CD4-positive, alpha-beta T cell (primary cell): ENCODE data around the gene CPO. TPM values are rescaled to one million over a fixed set of nuclear protein-coding genes. Genes with fewer than 3 reads are reported as not detected.

ENCODE experiments used
- ATAC-seq: fragments of 200-7000 bp; cut with Tn5 transposase; one replicate; pipeline ENCODE4 v1.10.0; 2022; ENCODE audit warnings: mild to moderate bottlenecking; ENCODE audit not compliant: poor library complexity
- CTCF ChIA-PET: fragments of 350-600 bp; sonication (Branson Sonifier 250); formaldehyde crosslinking; loops from one replicate; lab custom pipeline; 2021; ENCODE audit warnings: antibody characterized with exemption, inconsistent platforms; lab: Charles Lee
- POLR2A ChIA-PET: fragments of 350-600 bp; sonication (Branson Sonifier 250); formaldehyde crosslinking; loops from one replicate; lab custom pipeline; 2021; ENCODE audit warnings: antibody characterized with exemption, inconsistent platforms; lab: Charles Lee
- DNase-seq, 14 experiments: peaks; one replicate each; pipeline ENCODE4 v3.0.0-alpha.2; 2013 to 2020; ENCODE audit warnings: mixed read lengths in 2 of 14
- H3K27ac ChIP-seq, 2 donors: one replicate each; pipeline versions ENCODE4 v1.5.1 to v1.7.0; 2013; ENCODE audit warnings: low read length in 2 of 2, low read depth in 1 of 2, mild to moderate bottlenecking in 1 of 2
- H3K27me3 ChIP-seq, 2 experiments: 1 replicate in 1 of 2; 2 replicates in 1 of 2; pipeline versions ENCODE4 v1.6.1 to v1.7.0; 2013; ENCODE audit warnings: low read length in 2 of 2, control low read depth in 1 of 2, mild to moderate bottlenecking in 1 of 2, moderate library complexity in 1 of 2; ENCODE audit not compliant: insufficient read depth in 2 of 2, control insufficient read depth in 1 of 2
- H3K36me3 ChIP-seq: one replicate; pipeline ENCODE4 v1.6.1; 2013; ENCODE audit warnings: low read length, control low read depth; ENCODE audit not compliant: insufficient read depth
- H3K4me1 ChIP-seq: one replicate; pipeline ENCODE4 v1.6.1; 2013; ENCODE audit warnings: low read length, control low read depth; ENCODE audit not compliant: insufficient read depth
- H3K4me3 ChIP-seq: one replicate; pipeline ENCODE4 v1.5.1; 2013; ENCODE audit warnings: mild to moderate bottlenecking, low read length, moderate library complexity
- H3K9me3 ChIP-seq, 2 experiments: 1 replicate in 1 of 2; 2 replicates in 1 of 2; pipeline versions ENCODE4 v1.6.1 to v1.7.0; 2013; ENCODE audit warnings: low read length in 2 of 2, mild to moderate bottlenecking in 2 of 2, control low read depth in 1 of 2, moderate library complexity in 1 of 2; ENCODE audit not compliant: control insufficient read depth in 1 of 2, insufficient read depth in 1 of 2
- H3K27ac Mint-ChIP-seq: one replicate; pipeline ENCODE4 v1.8.0; 2020; ENCODE audit warnings: mixed read lengths
- H3K27me3 Mint-ChIP-seq: one replicate; pipeline ENCODE4 v1.8.0; 2021; ENCODE audit warnings: mixed read lengths
- H3K36me3 Mint-ChIP-seq: one replicate; pipeline ENCODE4 v1.8.0; 2021; ENCODE audit warnings: low read depth, mixed read lengths
- H3K4me1 Mint-ChIP-seq: one replicate; pipeline ENCODE4 v1.8.0; 2021; ENCODE audit warnings: low read depth, mixed read lengths
- H3K4me3 Mint-ChIP-seq: one replicate; pipeline ENCODE4 v1.8.0; 2020; ENCODE audit warnings: mild to moderate bottlenecking, mixed read lengths
- H3K9me3 Mint-ChIP-seq: one replicate; pipeline ENCODE4 v1.8.0; 2020; ENCODE audit warnings: mixed read lengths
- CTCF ChIP-seq: fragments of 200-600 bp; IDR thresholded peaks from one replicate; pipeline ENCODE4 v1.8.0; 2022; ENCODE audit warnings: antibody characterized with exemption, mild to moderate bottlenecking
- intact Hi-C, 2 experiments: fragments of 100-400 bp; cut with DNase I in 1 of 2; cut with micrococcal nuclease in 1 of 2; formaldehyde crosslinking; loops; one replicate each; pipeline versions ENCODE4 v1.15.1 to v1.9.0; 2023 to 2025; cut with DNase I, micrococcal nuclease
- total RNA-seq, 174 experiments: library from RNA in 2 of 174; stranded (reverse) in 2 of 174; gene quantifications; one replicate each; pipeline ENCODE4 v1.2.3 and lab custom pipeline; 2021 to 2026

The CPO gene
- total RNA-seq, 2 experiments from 2014 or later, result not detected

- intact Hi-C loops, result loop anchor here (1.0 kb wide), 2 partner anchors 492 to 493 kb away; no protein-coding TSS in a partner anchor
- Mint-ChIP-seq H3K36me3 (no peaks in the 10 kb centered on the region), H3K9me3 (no peaks in the 10 kb centered on the region), H3K27me3 (no peaks in the 10 kb centered on the region), H3K4me1 (peaks cover 26% of the 10 kb centered on the region), H3K27ac (no peak overlapping the region), H3K4me3 (no peak overlapping the region)
- Histone ChIP-seq H3K4me1 (no peaks in the 10 kb centered on the region), H3K27me3 (no peaks in the 10 kb centered on the region), H3K9me3 (no peaks in the 10 kb centered on the region), H3K27ac (no peak overlapping the region), H3K4me3 (no peak overlapping the region), H3K36me3 (no peaks in the 10 kb centered on the region)
- ATAC-seq (peak; percentile 67), DNase-seq (peak; percentile 12 to 68 (median 40))
- peak; percentile 39 for TF ChIP-seq CTCF
- ChIA-PET CTCF (no interaction called here), POLR2A (interaction anchor here (0.9 kb wide), 1 partner anchor 491 kb away, joined by 3 read pairs; no protein-coding TSS in a partner anchor)
Measured at GRCh38 chr2:206981739-206982340, 42.5 kb downstream of the CPO start.

DNA sequence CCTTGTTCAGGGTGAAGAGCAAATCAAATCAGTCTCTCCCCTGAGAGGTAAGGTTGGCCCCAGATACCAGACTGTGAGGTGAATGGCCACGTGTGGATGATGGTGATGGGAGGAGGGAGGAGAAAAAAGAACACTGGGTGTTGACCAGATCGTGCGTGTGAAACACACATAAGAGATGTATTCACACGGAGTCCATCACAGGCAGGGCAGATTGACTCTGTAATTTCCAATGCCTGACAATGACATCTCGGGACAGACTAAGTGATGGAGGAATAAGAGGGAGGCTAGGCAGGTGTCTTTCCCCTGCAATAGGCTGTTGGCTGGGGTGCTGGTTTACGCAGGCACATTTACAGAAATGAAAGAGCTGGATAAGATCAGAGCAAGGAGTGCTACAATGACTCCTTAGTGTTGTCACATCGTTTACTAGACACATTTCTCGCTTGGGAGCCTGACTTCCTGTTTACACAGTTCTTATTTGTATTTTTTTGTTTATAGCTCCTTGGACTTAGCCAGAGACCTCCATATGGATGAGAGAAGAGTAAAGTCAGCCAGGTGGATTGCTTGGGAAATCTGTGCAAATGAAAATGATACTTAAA lies 43.1 kb downstream of the CPO start:
- ATAC-seq (no peak), DNase-seq (no peak)
- no peaks in the 10 kb centered on the region for H3K4me1 ChIP-seq
- Mint-ChIP-seq H3K9me3 (no peaks in the 10 kb centered on the region), H3K4me1 (peaks cover 26% of the 10 kb centered on the region), H3K27ac (no peak overlapping the region), H3K27me3 (no peaks in the 10 kb centered on the region), H3K4me3 (no peak overlapping the region), H3K36me3 (no peaks in the 10 kb centered on the region)
- CTCF ChIA-PET, result no interaction called here
- H3K4me3 ChIP-seq, result no peak overlapping the region
- H3K9me3 ChIP-seq, result no peaks in the 10 kb centered on the region
- intact Hi-C loops, result no loop called here
- no peak for TF ChIP-seq CTCF
- no peaks in the 10 kb centered on the region for H3K27me3 ChIP-seq
- H3K27ac ChIP-seq, result no peak overlapping the region
- POLR2A ChIA-PET, result interaction anchor here (0.9 kb wide), 1 partner anchor 490 kb away, joined by 3 read pairs; no protein-coding TSS in a partner anchor
- H3K36me3 ChIP-seq, result no peaks in the 10 kb centered on the region

DNA sequence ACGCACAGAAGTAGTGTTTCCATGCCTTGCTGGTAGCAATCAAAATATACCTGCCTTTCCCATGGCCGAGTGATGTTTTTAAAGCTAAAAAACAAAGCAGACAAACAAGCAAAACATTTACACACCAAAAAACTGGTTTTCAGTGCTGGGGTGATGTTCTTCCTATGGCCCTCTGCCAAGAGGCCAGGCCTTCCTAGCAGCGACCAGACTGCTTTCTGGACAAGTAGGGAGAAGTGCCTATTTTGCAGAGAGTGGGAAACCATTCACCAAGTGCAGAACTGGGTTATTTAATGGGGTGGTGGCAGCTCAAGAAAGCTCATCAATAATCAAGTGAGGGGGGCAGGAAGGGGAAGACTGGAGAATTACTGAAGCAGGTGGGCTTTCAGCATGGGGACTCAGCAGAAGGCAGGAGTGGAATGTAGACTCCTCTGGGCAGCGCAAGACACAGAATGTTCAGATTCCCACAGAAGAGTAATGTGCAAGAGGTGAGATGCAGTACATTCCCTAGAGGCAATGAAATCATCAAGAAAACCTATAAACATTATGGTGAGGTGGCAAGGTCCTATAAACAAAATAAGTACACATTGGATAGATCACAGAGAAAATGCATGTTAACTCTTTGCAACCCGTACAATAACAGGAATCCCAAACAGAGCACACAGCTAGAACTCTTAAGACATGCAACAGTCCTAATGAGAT lies 44.0 kb downstream of the CPO start:
- intact Hi-C loops, result no loop called here
- peaks cover 26% of the 10 kb centered on the region for H3K4me1 Mint-ChIP-seq
- H3K27ac ChIP-seq, result no peak overlapping the region
- no peaks in the 10 kb centered on the region for H3K27me3 Mint-ChIP-seq
- H3K9me3 ChIP-seq, result no peaks in the 10 kb centered on the region
- POLR2A ChIA-PET, result no interaction called here
- H3K4me3 ChIP-seq, result no peak overlapping the region
- ATAC-seq, result no peak
- H3K9me3 Mint-ChIP-seq, result no peaks in the 10 kb centered on the region
- DNase-seq, result no peak
- no peak overlapping the region for H3K4me3 Mint-ChIP-seq
- no peak overlapping the region for H3K27ac Mint-ChIP-seq
- no peaks in the 10 kb centered on the region for H3K36me3 ChIP-seq
- H3K4me1 ChIP-seq, result no peaks in the 10 kb centered on the region
- CTCF ChIA-PET, result no interaction called here
- H3K36me3 Mint-ChIP-seq, result no peaks in the 10 kb centered on the region
- H3K27me3 ChIP-seq, result no peaks in the 10 kb centered on the region
- no peak for TF ChIP-seq CTCF
